Measurements from ENCODE around the gene CMC2.

DNA sequence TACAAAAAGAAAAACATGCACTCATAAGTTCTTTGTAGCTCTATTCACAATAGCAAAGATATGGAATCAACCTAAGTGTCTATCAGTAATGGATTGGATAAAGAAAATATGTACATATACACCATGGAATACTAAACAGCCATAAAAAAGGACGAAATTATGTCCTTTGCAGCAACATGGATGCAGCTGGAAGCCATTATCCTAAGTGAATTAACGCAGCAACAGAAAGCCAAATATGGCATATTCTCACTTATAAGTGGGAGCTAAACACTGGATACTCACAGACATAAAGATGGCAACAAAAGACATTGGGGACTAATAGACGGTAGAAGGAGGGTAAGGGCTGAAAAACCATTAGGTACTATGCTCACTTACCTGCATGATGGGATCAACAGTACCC, 5.8 kb downstream of the CMC2 start:
- TF ChIP-seq CTCF (IDR thresholded peaks at IDR 0.05; ENCODE audit: control extremely low read depth in 1 of 3, insufficient read depth in 1 of 3, low read depth in 1 of 3, low read length in 3 of 3) (no peak), POLR2A (IDR thresholded peaks at IDR 0.05; ENCODE audit: control extremely low read depth in 1 of 2, low read depth in 2 of 2, low read length in 2 of 2) (no peak), SP1 (IDR thresholded peaks at IDR 0.05; ENCODE audit: low read depth, low read length) (no peak), SIN3A (conservative IDR thresholded peaks at IDR 0.05 in 1 of 2, IDR thresholded peaks at IDR 0.05 in 1 of 2; ENCODE audit: low read depth in 1 of 2, low read length in 2 of 2) (no peak)
